Activated naive CD8-positive, alpha-beta T cell treated with anti-CD3 and anti-CD28 coated beads for 36 hours (primary cell): Measurements from ENCODE around the gene SFXN5. TPM values are rescaled to one million over a fixed set of nuclear protein-coding genes. Genes with fewer than 3 reads are reported as not detected.

Experiments used
- DNase-seq: peaks from one replicate; pipeline ENCODE4 v3.0.0; 2021
- H3K27ac Mint-ChIP-seq: one replicate; pipeline ENCODE4 v1.8.0; 2022; ENCODE audit warnings: mild to moderate bottlenecking, moderate library complexity, mixed read lengths
- H3K27me3 Mint-ChIP-seq: one replicate; pipeline ENCODE4 v1.8.0; 2022; ENCODE audit warnings: mild to moderate bottlenecking, mixed read lengths
- H3K36me3 Mint-ChIP-seq: one replicate; pipeline ENCODE4 v1.8.0; 2021; ENCODE audit warnings: mild to moderate bottlenecking, mixed read lengths
- H3K4me1 Mint-ChIP-seq: one replicate; pipeline ENCODE4 v1.8.0; 2021; ENCODE audit warnings: mixed read lengths
- H3K4me3 Mint-ChIP-seq: one replicate; pipeline ENCODE4 v1.8.0; 2022; ENCODE audit warnings: mild to moderate bottlenecking, moderate library complexity, mixed read lengths
- H3K9me3 Mint-ChIP-seq: one replicate; pipeline ENCODE4 v1.8.0; 2022; ENCODE audit warnings: mixed read lengths
- total RNA-seq, 2 experiments: library from RNA; stranded (reverse); gene quantifications; one replicate each; pipeline ENCODE4 v1.2.3, GENCODE V29; 2021

SFXN5 gene
- total RNA-seq, 2 experiments from 2014 or later: 8.3 to 10.8 TPM

DNA sequence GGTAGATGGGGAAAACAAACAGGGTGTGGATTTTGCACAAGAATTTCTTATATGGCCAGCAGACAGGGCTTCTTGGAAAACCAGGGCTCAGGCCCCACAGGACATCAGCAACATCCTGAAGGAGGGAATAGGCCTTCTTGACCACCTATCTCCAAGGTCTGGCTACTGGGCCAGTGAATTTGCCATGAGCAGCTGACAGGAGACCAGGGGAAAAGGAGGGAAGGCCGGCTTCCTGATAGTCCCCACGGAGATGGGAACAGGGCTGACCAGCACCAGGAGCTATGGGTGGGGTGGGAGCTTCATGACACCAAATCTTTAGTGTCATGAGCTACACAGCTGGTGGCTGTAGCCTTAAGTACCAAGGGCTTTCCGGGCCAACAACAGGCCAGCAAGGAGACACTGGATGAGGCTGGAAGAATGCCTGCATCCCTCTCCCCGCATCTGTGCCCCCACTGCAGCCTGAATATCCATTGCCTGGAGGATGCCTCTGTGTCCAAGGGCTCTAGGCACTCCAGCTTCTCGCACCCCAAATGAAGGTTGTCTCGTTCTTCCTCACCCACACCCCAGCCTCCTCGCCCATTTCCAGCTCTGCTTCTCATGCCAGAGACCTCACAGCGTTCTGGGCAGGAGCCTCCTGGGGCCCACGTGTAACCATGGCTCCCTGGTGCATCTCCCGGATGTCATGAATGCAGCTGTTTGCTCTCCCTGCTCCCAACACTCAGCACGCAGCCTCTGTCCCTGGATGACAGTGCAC, 79.4 kb downstream of the SFXN5 start:
- no peak for DNase-seq
- H3K27ac Mint-ChIP-seq: no peak overlapping the region
- no peaks in the 10 kb centered on the region for H3K9me3 Mint-ChIP-seq
- no peaks in the 10 kb centered on the region for H3K27me3 Mint-ChIP-seq
- no peaks in the 10 kb centered on the region for H3K4me1 Mint-ChIP-seq
- no peak overlapping the region for H3K4me3 Mint-ChIP-seq
- no peaks in the 10 kb centered on the region for H3K36me3 Mint-ChIP-seq

DNA sequence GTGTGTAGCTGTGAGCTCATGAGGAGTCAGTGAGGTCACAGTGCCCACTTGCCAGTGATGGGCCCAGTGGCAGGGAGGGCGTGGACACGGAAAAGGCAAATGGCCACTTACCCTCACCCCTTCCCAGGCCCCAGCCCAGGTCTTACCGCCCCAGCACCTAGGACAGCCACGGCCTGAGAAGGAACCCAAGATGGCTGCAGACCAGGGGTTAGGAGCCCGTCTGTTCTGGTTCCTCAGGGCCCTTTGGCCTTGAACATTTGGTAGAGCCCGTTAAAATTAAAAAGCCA, 80.1 kb downstream of the SFXN5 start:
- Mint-ChIP-seq H3K4me3 (no peak overlapping the region), H3K4me1 (no peaks in the 10 kb centered on the region), H3K27me3 (no peaks in the 10 kb centered on the region), H3K27ac (no peak overlapping the region), H3K9me3 (no peaks in the 10 kb centered on the region), H3K36me3 (no peaks in the 10 kb centered on the region)
- DNase-seq: no peak

DNA sequence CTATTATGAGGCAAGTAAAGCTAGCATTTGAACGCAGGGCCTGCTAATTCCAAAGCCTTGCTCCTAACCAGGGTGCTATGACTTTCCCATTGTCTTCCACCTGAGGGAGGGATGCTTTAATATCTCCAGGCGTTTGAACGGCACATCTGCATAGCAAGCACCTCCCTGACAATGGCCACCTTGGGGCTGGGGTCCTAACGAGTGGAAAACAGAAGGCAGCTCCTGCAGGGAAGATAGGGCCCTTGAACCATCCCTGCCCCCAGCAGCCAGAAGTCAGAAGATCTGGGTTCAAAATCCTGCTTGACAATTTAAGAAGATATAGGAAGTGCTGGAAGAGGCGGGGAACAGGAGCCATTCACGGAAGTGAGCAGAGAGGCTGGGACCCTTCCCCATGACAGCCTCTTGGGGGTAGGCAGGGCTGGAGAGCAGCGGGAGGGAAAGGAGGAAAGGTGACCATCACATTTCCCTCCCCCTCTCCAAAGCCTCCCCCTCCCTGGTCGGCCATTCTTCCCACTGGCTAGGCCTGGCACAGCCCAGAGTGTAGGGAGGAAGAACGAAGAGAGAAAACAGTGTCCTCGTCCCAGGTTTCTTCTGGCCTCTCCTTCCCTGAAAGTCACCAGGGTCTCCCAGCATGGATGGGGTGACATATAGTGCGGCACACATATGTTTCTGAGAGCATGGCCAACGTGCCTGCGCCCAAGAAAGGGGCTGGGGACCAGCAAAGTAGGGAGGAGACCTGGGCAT, 80.6 kb downstream of the SFXN5 start:
- Mint-ChIP-seq H3K4me3 (no peak overlapping the region), H3K36me3 (no peaks in the 10 kb centered on the region), H3K27ac (no peak overlapping the region), H3K4me1 (no peaks in the 10 kb centered on the region), H3K27me3 (no peaks in the 10 kb centered on the region), H3K9me3 (no peaks in the 10 kb centered on the region)
- no peak for DNase-seq

DNA sequence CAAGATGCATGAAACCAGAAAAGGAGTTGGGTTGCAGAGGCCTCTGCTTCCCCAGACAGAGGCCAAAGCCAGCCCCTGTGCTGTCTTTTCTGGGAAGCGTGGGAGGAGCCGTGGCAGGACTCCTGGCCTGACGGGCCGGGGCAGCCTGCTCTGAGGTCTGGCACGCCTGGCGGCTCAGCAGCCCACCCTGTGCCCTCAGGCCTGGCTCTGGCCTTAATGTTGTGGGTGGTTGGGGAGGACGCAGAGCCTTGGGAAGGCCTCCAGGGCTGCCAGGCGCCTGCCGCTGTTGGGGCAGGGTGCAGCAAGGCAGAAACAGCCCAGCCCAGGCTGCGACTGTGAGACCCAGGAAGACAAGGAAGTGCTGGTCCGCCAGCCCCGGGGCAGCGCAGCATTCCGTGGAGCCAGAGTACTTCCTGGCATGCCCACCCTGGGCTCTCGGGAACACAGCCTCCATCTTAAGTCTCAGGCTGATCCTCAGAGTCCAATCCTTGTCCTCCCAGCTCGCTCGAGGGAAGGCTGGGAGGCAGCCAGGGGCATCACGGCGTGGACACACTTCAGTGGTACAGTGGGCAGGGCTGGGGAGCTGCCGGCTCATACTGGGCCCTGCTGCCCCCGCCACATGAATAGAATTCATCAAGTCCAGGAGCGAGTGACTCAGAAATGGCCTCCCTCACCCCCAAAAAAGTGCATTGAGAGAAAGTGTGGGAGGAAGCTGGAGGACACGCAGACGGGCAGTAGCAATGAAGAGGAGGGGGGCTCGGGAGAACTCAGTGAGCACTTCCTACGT, 81.5 kb downstream of the SFXN5 start:
- Mint-ChIP-seq H3K27ac (no peak overlapping the region), H3K27me3 (no peaks in the 10 kb centered on the region), H3K4me1 (no peaks in the 10 kb centered on the region), H3K4me3 (no peak overlapping the region), H3K36me3 (no peaks in the 10 kb centered on the region), H3K9me3 (no peaks in the 10 kb centered on the region)
- DNase-seq: no peak

DNA sequence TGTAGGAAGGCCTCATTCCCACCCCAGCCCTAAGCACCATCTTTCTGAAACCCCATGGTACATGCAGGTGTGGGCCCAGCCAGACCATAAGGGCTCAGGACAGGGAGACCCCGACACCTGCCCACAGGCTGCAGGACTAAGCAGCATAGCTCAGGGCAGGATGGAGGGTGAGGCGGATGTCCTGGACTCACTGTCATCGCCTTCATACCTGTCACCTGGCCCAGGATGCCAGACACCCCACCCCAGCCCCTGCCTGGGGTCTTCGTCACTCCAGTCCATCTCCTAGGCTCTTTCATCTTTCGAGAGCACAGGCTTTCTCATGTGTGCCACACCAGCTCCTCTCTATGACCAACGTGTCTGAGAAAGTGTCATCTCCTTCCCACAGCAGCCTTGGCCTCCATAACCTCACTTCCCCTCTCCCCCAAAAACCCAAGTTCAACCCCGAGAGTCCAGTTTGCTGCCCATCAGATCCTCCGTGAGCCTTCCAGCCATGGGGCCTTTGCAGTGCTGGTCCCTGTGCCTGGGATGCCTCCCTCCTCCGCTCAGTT, 82.7 kb downstream of the SFXN5 start:
- Mint-ChIP-seq H3K9me3 (no peaks in the 10 kb centered on the region), H3K4me1 (no peaks in the 10 kb centered on the region), H3K4me3 (no peak overlapping the region), H3K27ac (no peak overlapping the region), H3K27me3 (no peaks in the 10 kb centered on the region), H3K36me3 (no peaks in the 10 kb centered on the region)
- DNase-seq: no peak

DNA sequence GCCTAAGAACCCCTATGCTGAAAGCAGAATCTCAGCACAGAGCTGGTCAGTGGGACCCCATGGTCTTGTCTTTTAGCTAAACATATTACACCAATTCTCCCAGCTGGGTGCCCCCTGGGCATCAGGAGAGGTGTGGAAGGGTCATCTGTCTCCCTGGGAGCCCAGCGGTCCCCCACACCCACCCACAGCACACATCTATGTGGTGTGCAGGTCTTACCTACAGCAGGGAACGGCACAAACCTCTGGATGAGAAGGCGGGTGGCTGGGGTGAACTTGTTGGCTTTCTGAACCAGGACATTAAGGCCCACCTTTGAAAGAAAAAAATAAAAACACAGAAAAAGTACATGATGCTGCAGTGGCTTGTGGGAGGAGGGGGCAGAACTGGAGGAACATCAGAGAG, 83.5 kb downstream of the SFXN5 start:
- Mint-ChIP-seq H3K9me3 (no peaks in the 10 kb centered on the region), H3K27me3 (no peaks in the 10 kb centered on the region), H3K27ac (no peak overlapping the region), H3K4me3 (no peak overlapping the region), H3K36me3 (no peaks in the 10 kb centered on the region), H3K4me1 (no peaks in the 10 kb centered on the region)
- DNase-seq: no peak

DNA sequence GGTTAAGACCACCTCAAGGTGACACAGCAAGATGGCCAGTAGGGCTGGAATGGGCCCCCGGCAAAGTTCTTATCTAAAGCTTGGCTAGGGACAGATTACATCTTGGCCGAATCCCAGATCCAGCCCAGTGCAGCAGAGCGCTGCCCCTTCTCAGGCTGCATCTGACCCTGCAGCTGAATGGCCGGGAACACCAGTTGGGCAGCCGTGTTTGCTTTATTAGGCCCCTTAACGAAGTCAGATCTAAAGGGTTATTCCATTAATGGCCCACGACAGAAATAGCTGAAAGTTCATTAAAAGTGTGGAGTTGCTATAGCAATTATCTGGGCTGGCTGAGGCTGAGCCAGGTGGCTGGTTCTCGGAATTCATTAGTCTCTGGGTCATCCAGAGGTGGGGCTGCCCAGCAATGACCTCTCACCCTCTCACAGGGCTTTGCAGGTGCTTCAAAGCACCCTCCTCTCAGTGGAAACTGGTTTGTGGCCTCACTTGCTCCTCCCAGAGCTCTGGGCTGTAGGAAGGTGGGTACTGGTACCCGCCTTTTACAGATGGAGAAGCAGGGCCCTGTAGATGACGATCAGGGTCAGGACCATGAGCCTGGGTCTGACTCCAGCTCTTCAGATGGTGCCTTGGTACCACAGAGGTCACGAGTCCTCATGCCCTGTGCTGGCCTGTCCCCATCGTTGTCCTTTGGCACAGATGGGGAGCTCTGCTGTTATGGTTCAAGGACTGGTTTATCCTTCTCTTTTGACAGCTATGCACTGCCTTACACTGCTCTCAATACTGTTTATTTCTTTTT, 85.4 kb downstream of the SFXN5 start:
- no peak for DNase-seq
- H3K4me3 Mint-ChIP-seq: no peak overlapping the region
- H3K27me3 Mint-ChIP-seq: no peaks in the 10 kb centered on the region
- no peaks in the 10 kb centered on the region for H3K36me3 Mint-ChIP-seq
- H3K4me1 Mint-ChIP-seq: no peaks in the 10 kb centered on the region
- no peaks in the 10 kb centered on the region for H3K9me3 Mint-ChIP-seq
- H3K27ac Mint-ChIP-seq: no peak overlapping the region

DNA sequence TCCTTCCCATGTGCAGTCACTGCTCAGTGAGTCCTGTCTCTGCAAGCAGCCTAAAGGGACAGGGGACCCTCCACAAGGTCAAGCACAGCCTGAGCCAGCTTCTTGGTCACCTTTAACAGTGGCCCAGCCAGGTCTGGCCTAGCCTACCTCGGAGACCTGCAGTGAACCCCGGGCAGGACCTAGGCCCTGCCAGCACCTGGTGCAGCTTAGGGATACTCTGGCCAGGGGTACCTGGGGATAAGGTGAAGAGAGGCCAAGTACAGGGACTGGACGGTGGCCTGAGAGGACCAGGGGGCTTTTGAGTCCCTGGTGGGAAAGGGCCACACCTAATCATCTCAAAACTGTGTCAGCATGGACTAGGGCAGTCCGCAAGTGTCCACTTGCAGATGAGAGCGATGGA, 86.4 kb downstream of the SFXN5 start:
- no peak for DNase-seq
- no peaks in the 10 kb centered on the region for H3K36me3 Mint-ChIP-seq
- no peaks in the 10 kb centered on the region for H3K27me3 Mint-ChIP-seq
- H3K4me1 Mint-ChIP-seq: no peaks in the 10 kb centered on the region
- H3K27ac Mint-ChIP-seq: no peak overlapping the region
- no peaks in the 10 kb centered on the region for H3K9me3 Mint-ChIP-seq
- no peak overlapping the region for H3K4me3 Mint-ChIP-seq

DNA sequence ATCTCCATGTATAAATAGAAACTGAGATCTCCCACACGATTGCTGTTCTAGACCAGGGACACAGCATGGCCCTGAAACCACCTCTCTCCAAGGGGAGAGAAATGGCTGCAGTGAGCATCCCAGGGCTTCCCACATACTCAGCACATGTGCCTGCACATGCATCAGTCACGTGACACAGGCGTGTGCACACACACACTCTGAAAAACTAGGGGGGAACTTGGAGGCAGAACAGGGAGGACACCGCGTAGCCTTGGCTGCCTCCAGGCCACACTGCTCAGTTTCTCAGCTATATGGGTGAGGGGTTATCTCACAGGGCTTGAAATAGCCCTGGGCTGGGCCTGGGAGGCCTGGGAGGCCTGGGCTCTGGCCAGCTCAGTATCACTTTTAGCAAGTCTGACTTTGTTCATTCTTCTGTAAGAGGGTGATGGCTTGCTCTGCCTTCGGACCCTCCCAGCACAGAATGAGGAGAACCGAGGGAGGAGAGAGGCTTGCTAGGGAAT, 87.3 kb downstream of the SFXN5 start:
- Mint-ChIP-seq H3K27me3 (no peaks in the 10 kb centered on the region), H3K27ac (no peak overlapping the region)

DNA sequence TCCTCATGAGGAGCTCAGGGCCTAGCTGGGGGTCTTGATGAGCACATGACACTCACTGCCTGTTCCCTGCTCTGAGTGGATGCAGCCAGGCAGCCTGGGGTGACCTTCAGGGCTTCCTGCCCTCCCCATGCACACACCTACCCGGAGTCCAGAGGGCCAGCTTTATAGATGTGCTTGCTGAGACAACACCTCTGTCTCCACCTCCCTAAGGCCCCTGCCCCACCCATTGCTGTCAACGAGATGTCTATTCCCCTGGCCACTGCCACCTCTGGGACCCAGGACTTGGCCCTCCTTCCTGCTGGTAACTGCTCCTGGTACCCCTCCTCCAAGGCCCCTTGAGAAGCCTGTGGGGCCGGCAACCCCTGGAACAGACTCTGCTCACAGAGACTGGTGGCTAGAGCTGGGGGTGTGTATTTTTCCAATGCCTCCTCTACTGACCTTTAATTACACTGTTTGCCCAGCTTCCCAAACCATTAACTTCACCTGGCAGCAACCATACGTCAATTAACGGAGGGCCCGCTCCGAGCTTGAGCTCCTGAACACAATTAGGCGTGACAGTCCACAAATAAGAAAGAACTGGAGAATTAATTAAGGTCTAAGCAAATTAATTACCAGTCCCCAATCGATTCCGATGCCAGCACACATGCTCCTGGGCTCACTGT, 87.9 kb downstream of the SFXN5 start:
- Mint-ChIP-seq H3K27ac (no peak overlapping the region), H3K27me3 (no peaks in the 10 kb centered on the region), H3K4me1 (no peaks in the 10 kb centered on the region), H3K9me3 (no peaks in the 10 kb centered on the region), H3K36me3 (no peaks in the 10 kb centered on the region), H3K4me3 (no peak overlapping the region)
- no peak for DNase-seq

More for the DNA sequence above, 87.3 kb downstream of the SFXN5 start:
- Mint-ChIP-seq H3K36me3 (no peaks in the 10 kb centered on the region), H3K4me1 (no peaks in the 10 kb centered on the region), H3K9me3 (no peaks in the 10 kb centered on the region), H3K4me3 (no peak overlapping the region)
- no peak for DNase-seq

DNA sequence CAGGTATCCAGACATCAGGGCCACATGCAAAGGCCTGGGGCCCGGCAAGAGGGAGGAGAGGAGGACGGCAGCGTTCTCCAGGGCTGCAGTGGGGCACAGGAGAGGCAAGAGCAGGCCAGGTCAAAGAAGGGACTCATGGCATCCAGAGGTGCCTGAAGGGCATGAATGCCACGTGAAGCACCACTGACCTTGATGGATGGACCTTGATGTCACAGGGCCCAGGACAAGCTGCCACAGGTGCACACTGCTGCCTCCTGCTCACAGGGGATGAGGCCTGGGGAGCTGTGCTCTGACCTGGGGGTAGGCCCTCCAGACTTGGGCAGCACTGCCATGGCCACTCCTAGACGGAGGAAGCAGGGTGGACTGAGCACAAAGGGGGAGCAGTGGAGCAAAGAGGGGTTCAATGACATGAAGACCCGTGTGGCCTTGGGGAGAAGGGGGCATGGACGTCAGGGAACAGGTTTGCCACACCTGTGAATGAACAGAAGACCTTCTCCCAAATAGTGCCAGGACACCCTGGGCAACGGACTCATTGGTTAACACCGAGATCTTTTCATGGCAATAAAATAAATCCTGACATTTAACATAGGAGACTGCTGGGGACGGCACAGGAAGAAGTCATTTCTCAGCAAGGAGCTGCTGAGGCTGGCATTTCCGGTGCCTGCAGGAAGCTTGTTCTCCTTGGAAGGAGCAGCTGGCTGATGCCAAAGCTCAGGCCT, 88.6 kb downstream of the SFXN5 start:
- Mint-ChIP-seq H3K27me3 (no peaks in the 10 kb centered on the region), H3K27ac (no peak overlapping the region), H3K36me3 (no peaks in the 10 kb centered on the region), H3K4me3 (no peak overlapping the region), H3K9me3 (no peaks in the 10 kb centered on the region), H3K4me1 (no peaks in the 10 kb centered on the region)
- no peak for DNase-seq

DNA sequence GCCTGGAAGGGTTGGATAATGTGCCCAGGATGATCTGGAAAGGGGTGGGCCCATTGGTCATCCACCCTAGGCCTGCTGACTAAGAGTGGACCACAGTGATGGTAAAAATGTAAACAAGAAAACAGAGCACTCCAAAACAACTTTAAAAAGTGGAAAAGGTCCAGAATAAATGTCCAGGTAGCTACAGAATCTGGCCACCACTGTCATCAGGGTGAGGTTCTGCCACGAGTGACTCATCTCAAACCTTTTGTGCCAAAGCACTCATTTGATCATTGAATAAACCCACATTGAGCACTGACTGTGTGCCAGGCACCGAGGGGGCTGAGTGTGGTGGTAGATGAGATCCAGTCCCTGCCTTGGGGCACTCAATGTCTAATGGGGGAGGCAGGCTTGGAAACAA, 89.3 kb downstream of the SFXN5 start:
- DNase-seq: no peak
- no peak overlapping the region for H3K4me3 Mint-ChIP-seq
- H3K4me1 Mint-ChIP-seq: no peaks in the 10 kb centered on the region
- no peaks in the 10 kb centered on the region for H3K9me3 Mint-ChIP-seq
- no peaks in the 10 kb centered on the region for H3K36me3 Mint-ChIP-seq
- no peaks in the 10 kb centered on the region for H3K27me3 Mint-ChIP-seq
- no peak overlapping the region for H3K27ac Mint-ChIP-seq

DNA sequence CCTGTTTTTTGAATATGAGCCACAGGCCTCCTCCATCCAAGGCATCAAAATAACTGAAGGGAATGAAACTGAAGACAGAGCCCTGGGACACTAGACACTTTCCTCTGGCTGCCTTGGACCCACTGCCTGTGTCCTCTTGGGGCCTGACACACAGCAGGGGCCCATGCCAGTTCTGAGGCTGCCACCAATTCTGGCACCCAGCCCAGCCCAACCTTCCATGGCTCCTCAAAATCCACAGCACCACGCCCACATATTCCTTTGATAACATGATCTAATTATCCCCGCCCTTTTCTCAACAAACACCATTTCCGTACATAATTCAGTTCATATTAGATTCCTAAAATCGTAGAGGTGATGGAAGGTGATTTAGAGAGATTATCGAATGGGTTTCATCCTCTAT, 90.0 kb downstream of the SFXN5 start:
- Mint-ChIP-seq H3K27me3 (no peaks in the 10 kb centered on the region), H3K27ac (no peak overlapping the region), H3K36me3 (no peaks in the 10 kb centered on the region), H3K4me3 (no peak overlapping the region), H3K4me1 (no peaks in the 10 kb centered on the region), H3K9me3 (no peaks in the 10 kb centered on the region)
- DNase-seq: no peak
